Embryonic facial prominence (tissue), 1 donor: ENCODE measurements around the gene PDSS2.
"Not testable (repeated sequence)": the region's sequence is repeated elsewhere in the genome, so short reads cannot be mapped to it uniquely, and the experiment has no call there.

Source experiments
- DNase-seq: peaks from one replicate; pipeline ENCODE4 v3.0.0-alpha.2; 2016; ENCODE audit errors: extremely low spot score

The PDSS2 gene

DNA sequence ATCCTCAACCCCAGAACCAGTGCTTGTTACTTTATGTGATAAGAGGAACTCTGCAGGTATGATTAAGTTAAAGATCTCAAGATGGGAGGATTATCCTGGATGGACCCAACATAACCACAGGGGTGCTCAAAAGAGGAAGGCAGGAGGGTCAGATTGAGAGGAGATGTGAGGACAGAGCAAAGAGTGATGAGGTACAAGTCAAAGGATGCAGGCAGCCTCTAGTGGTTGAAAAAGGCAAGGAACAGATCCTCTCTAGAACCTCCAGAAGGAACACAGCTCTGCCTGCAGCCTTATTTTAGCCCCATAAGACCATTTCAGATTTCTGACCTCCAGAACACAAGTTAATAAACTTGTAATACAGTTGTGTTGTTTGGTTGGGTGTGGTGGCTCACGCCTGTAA, 41.2 kb downstream of the PDSS2 start:
- no peak for DNase-seq

DNA sequence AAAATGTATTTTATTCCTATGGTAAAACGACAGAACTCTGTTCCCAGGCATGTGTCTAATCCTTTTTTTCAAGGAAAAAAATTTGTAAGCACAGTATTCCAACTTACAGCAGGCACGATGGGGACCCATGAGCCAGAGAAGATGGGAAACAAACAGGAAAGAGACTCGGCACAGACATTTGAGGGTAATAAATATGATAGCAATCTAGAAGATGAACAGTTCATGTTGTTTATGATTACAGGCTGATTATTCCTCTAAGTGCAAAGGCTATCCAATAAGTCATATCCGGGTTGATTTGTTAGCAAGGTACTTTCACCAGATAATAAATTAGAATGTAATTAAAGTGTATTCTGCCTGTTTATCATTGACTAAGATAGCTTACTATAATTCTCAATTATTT, 43.2 kb downstream of the PDSS2 start:
- no peak for DNase-seq

DNA sequence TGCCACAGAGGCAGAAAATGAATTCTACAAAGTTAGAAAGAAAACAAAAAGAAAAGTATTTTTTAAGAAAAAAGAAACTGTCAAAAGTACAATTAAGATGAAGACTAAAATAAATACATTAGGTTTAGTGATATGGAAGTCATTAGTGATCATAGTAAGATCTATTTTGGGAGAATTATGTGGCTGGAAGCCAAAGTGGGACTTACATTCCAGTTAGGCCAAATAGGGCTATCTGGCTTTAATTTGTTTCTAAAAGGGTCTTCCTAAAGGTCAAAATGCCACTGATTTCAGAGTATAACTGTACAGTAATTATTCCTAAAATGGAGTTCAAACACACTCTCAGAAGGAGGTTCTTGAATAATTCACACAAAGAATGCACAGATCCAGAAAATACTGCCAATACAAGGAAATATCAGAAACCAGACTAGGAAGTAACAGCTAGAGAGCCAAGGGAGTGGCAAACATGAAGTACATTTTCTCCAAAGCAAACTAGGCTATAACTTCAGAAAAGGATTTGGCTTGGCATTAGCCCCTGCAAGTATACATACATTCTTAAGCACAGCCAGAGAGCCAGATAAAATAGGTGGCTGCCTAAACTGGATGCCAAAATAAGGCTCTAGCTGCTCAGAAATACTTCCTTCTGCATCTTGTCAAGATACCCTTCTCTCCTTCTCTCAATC, 45.3 kb downstream of the PDSS2 start:
- no peak for DNase-seq

DNA sequence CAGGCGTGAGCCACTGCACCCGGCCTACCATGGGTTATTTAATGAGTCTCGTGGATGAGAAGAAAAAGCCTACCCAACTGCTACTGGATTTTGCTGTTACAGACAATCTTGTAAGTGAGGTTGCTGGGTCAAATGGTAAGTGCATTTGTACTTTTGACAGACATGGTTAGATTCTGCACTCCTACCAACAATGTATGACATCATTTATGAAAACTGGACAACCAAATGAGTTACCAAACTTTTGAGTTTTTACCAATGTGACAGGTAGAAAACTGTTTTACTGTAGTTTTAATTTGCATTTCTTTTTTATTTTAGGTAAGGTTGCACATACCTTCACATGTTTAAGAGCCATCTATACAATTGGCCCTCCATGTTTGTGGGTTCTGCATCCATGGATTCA, 48.2 kb downstream of the PDSS2 start:
- no peak for DNase-seq

DNA sequence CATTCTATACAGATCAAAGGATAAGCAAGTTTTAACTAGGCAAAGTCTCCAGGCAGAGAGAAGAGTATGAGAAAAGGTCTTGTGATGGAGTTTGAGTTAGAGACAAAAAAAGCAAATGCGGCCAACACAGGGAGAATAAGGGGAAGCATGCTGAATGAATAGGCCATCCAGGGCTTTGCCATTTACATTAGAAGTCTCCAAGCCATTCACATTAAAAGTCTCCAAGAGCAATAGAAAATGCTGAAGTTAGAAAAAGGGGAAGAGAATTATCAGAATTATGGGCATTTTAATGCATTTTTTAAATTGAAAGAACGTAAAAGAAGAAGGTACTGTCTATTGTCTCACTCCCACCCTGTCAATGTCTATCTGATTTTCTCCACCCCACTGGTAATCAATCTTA, 49.4 kb downstream of the PDSS2 start:
- no peak for DNase-seq

DNA sequence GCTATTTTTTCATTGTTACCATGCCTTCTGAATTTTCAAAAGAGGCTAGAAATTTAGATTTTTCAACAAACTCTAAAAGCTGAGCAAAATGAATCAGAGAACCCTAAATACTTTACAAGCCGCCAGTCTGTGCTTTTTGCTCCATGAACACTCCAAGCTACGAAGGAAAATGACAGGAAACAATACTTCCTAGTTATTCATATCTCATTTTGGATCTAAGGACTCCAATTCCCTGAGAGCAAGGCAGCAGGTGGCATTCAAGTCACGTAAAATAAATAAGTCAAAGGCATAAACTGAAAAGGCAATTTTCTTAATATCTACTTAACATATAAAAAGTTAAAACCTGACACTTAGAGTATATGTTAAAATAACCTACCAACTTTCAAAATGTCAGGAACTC, 50.6 kb downstream of the PDSS2 start:
- no peak for DNase-seq

DNA sequence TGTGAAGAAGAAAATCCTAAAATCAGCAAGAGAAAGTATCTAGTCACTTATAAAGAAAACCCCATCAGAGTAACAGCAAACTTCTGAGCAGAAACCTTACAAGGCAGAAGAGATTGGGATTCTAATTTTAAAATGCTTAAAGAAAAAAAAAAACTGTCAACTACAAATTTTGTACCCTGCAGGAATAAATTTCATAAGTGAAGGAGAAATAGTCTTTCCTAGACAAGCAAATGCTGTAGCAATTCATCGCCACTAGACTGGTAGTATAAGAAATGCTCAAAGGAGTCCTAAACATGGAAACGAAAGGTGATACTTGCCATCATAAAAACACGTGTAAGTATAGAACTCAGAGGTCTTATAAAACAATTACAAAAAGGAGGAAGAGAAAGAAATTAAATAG, 54.4 kb downstream of the PDSS2 start:
- no peak for DNase-seq

DNA sequence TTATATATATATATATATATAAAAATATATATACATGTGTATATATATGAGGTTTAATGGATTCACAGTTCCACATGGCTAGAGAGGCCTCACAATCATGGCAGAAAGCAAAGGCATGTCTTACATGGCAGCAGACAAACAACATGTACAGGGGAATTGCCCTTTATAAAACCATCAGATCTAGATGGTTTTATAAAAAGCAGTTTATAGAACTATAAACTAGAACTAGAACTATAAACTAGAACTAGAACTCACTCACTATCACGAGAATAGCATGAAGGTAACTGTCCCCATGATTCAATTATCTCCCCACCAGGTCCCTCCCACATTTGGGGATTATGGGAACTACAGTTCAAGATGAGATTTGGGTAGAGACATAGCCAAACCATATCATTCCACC, 56.8 kb downstream of the PDSS2 start:
- DNase-seq: no peak

DNA sequence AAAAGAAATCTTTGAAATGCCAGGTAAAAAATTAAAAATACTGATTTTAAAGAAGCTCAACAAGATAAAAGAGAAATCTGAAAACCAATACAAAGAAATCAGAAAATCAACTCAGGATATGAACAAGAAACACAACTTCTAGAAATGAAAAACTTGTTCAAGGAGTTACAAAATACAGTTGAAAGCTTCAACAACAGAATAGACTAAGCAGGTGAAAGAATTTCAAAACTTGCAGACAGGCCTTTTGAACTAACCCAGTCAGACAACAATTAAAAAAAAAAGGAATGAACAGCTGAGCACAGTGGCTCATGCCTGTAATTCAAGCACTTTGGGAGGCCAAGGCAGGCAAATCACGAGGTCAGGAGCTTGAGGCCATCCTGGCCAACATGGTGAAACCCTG, 57.8 kb downstream of the PDSS2 start:
- no peak for DNase-seq

DNA sequence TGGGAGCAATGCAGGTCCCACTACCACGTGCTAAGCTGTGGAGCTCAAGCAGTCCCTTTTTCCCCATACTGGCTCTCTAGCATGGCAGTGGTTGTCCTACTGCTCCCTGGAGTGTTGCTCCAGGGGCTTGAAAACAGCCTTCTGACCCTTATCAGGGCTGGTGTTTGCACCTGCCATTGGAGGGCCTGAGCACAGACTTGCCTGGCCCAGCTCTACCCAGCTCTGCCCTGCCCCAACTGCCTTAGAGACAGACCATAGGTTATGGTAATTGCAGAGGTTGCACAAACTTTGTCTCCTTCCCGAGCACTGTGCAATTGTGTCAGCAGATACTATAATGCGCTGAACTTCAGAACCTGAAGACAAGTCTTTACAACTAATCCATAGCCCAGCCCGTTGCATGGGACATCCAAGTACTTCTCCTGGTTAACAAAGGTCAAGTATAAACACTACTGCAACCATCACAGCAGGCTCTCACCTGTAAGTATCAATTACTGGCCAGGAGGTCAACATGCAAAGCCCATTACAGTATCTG, 58.7 kb downstream of the PDSS2 start:
- DNase-seq: no peak

DNA sequence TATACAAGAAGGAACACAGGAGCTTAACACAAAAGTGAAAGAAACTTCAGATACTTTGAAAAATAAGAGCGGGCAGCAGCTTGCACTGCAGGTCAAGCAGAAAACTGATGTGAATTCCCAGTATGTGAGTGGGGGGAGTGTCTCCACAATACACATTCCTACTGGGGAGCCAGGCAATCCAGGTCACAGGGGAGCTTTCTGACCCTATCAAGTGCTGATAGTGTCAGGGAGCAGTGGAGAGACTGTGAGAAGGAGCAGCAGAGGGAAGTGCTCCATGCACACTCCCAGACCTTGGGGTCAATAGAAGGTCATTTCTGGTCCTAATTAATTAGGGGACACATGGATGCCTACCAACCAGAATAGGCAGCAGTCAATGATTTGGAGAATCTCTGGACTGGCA, 59.4 kb downstream of the PDSS2 start:
- no peak for DNase-seq

DNA sequence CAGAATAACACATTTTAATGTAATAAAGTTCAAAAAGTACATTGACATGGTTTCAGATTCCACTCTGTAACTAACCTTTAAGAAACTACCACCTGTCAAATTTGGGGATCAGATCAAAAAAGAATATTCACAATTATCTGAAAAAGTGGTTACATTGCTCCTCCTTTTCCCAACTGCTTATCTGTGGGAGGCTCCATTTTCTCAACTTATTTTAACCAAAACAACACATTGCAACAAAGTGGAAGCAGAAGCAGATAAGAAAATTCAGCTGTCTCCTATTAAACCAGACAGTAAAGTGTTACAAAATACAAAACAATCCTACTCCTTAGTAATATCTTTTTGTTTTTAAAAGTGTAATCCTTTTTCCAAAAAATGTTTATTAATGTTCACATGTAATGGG, 61.4 kb downstream of the PDSS2 start:
- no peak for DNase-seq

DNA sequence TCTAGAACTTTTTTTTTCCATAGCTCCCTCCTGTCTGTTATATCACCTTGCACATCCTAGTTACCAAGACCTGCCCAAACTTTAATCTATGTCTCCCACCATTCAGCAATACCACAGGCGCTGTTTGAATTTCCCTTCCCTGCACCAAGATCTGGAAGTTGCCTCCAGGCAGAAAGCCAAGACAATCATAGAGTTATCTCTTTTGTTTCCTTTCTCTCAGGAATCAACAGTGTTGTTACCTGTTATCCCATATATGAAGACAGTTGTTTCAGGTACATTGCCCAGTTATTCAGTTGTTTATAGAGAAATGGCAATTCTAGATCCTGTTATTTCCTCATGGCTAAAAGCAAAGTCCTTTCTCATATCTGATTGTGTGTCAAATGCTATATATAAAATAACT, 63.2 kb downstream of the PDSS2 start:
- DNase-seq: no peak

DNA sequence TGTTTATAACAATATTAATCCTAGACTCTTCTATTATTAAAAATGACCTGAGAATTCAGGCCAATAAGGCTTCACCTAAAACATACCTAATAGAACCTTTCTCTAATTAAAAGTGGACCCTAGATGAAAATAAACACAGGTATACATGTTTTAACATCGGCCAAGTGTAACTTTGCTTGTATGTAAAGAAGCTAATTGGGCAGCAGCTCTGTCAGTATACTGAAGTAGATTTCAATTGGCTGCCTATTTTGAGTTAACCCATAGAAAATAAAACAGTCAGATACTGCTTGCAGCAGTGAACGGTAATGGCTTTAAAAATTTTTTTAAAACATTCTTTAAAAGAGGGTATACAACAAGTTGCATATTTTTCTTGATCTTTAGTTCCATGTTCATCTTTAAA, 67.3 kb downstream of the PDSS2 start:
- DNase-seq: no peak

DNA sequence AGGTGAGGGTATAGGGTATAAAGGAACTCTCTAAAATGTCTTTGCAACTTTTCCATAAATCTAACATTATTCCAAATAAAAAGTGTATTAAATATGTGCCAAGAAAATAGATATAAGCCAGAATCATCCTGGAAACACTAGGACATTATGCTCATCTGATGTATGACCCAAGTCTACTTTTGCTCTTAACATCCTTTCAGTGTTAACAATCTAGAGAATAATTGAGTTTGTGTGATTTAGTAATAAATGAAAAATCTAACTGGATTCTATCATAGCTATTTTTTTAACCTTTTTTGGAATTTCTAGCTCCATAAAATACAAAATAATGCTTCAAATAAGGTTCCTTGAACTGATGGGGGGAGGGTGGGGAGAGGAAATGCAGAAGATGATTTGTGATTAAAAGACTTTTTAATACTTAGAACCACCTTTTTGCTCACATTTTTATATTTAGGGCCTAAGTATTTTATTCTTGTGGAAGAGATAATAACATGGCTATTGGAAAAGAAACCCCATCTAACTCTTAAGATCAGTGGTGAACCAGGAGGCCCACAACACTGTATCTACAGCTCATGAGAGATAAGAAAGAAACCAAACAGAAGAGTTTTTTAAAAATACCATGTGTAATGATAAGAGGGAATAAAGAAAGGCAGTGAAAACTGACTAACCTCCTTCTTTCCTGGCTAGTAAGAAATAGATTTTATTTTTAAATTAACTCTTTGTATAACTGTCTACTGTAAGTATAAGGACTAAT, 68.5 kb downstream of the PDSS2 start:
- DNase-seq: no peak

DNA sequence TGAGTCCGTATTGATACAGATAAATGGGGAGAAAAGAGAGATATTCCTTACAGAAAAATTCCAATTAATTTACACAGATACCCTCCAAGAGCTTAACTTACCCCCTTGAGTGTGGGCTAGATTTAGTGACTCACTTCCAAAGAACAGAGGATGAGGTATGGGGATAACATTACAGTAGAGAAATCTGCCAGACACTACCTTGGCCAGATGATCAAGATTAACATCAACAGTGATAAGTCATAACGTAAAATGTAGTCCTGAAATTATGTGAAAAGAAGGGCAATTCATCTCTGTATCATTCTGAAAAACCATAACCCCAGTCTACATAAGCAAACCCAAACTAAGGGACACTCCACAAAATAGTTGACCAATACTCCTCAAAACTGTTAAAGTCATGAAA, 69.3 kb downstream of the PDSS2 start:
- no peak for DNase-seq

DNA sequence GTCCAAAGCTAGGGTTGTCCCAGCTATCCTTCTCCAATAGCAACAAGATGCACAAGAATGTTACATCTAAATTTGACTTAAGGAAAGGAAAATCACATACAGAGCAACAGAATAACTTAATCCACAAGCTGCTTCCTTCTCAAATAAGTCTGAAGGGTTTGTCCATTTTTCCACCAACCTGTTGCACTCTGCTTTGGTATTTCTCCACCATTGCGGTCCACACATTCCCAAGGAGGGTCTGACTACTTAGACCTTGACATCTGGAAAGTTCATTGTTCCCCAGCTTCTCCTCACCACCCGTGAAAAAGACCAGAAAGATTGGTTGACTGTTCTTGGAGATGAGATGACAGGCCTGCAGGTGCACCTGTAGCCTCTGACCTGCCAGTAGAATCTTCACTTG, 72.5 kb downstream of the PDSS2 start:
- no peak for DNase-seq

DNA sequence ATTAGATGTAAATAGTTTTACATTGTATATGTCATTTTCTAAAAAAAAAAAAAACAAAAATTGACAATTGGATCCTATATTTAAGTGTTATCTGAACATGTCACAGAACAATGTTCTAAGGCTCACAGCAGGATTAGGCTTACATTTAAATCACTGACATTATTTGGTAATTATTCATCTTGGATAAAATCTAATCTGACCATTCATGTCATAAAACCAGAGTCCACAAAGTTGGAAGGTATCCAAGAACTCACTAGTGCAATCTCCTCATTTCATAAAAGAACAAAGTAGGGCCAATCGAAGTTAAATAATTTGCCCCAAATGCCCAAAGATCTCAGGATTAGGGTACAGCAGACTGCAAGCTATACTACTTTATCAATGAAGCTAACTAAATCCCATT, 73.0 kb downstream of the PDSS2 start:
- DNase-seq: no peak

DNA sequence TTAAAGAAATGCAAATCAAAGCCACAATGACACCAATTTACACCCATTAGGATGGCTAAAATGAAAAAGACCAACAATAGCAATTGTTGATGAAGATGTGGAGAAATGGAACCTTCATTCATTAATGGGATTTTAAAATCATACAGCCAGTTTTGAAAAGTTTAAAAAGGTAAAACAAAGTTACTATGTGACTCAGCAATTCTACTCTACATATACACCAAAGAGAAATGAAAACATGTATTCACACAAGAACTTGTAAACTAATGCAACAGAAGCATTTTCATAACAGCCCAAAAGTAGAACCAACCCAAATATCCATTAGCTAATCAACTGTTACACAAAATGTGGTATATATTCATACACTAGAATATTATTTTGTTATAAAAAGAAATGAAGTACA, 75.7 kb downstream of the PDSS2 start:
- no peak for DNase-seq

DNA sequence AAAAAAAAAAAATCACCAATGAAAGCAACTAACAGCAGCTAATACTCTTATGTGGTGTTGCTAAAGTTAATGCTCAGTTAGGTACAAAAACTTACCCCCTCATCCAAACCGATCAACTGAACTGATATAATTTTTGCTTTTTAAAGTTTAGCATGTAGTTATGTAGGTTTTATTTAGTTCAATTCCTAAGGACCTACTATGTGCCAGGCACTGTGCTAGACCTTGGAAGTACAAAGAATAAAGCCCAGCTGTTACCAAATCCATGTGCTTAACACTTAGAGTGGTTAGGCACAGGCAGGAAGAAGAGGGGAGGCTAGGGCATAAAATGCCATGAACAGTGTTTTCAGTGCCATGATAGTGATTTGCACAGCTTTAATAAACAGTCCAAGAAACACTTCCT, 85.1 kb downstream of the PDSS2 start:
- no peak for DNase-seq

DNA sequence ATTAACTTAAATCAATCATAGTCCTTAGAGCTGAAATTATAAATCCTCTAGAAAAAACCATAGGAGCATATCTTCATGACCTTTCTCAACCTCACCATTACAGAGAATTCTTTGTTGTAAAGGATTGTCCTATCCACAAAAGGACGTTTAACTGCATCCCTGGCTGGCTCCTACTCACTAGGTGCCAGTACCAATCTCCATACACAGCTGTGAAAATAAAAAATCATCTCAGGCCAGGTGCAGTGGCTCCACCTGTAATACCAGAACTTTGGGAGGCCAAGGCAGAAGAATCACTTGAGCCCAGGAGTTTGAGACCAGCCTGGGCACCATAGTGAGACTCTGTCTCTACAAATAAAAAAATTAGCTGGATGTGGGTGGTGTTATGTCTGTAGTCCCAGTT, 89.9 kb downstream of the PDSS2 start:
- no peak for DNase-seq

DNA sequence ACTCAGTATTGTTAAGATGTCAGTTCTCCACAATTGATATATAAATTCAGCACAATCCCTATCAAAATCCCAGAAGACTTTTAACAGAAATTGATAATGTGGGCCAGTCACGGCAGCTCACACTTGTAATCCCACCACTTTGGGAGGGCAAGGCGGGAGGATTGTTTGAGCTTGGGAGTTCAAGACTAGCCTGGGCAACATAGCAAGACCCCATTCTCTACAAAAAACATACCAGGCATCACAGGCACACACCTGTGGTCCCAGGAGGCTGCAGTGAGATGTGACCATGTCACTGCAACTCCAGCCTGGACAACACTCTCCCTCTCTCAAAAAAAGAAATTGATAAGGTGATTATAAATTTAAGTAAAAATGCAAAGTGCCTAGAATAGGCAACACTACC, 90.9 kb downstream of the PDSS2 start:
- no peak for DNase-seq

DNA sequence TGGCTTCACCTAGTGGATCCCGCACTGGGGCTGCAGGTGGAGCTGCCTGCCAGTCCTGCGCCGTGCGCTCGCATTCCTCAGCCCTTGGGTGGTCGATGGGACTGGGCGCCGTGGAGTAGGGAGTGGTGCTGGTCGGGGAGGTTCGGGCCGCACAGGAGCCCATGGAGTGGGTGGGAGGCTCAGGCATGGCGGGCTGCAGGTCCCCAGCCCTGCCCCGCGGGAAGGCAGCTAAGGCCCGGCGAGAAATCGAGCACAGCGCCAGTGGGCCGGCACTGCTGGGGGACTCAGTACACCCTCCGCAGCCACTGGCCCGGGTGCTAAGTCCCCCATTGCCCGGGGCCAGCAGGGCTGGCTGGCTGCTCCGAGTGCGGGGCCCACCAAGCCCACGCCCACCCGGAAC, 95.2 kb downstream of the PDSS2 start:
- DNase-seq: not testable (repeated sequence)
